ENCODE results near the gene SCML1.

GRCh38 chrX:17741123-17741511 lies 3.8 kb downstream of the SCML1 start:
- no peak for TF ChIP-seq POLR2A (IDR thresholded peaks at IDR 0.05; ENCODE audit: low read depth, low read length)
- no peak for TF ChIP-seq CTCF (conservative IDR thresholded peaks at IDR 0.05; ENCODE audit: low read depth, low read length)
- no peak for TF ChIP-seq RAD21 (IDR thresholded peaks at IDR 0.05; ENCODE audit: low read length)
- TF ChIP-seq CEBPB (IDR thresholded peaks at IDR 0.05; ENCODE audit: low read depth, low read length) = no peak
- no peak for TF ChIP-seq ELK1 (IDR thresholded peaks at IDR 0.05; ENCODE audit: borderline replicate concordance, low read depth, low read length)
- TF ChIP-seq BHLHE40 (IDR thresholded peaks at IDR 0.05; ENCODE audit: low read depth, low read length) = no peak

Measured in IMR-90 (cell line).